SK-N-SH (cell line): ENCODE data around the gene DGCR6. TPM values are rescaled to one million over a fixed set of nuclear protein-coding genes. Genes with fewer than 3 reads are reported as not detected.
"Not testable (repeated sequence)": the region's sequence is repeated elsewhere in the genome, so short reads cannot be mapped to it uniquely, and the experiment has no call there.

Experiments used
- CTCF ChIA-PET: fragments of 300-600, 350-600 bp; formaldehyde crosslinking; extraction: SDS; loops from one replicate; lab custom pipeline; 2021; lab: Yijun Ruan, JAX
- POLR2A ChIA-PET: fragments of 350-600 bp; sonication (Branson Sonifier 250); formaldehyde crosslinking; extraction: SDS; loops from one replicate; lab custom pipeline; 2020; ENCODE audit warnings: antibody characterized with exemption, inconsistent platforms; lab: Yijun Ruan, JAX
- DNase-seq: peaks from one replicate; pipeline ENCODE4 v3.0.0; 2012
- H2AFZ ChIP-seq: fragments of 200-600 bp; sonication (generic); 2 replicates; pipeline ENCODE4 v1.8.1; 2016; ENCODE audit warnings: antibody characterized with exemption, mild to moderate bottlenecking, low read depth
- H3F3A ChIP-seq: fragments of 200-600 bp; sonication (generic); replicated peaks from 2 replicates; pipeline ENCODE3; 2016; ENCODE audit warnings: antibody characterized with exemption, mild to moderate bottlenecking; ENCODE audit not compliant: insufficient read depth
- H3K27ac ChIP-seq, 2 experiments: fragments of 200-500 bp in 1 of 2; fragments of 200-600 bp in 1 of 2; sonication (Bioruptor generic) in 1 of 2; sonication (generic), shearing (Covaris generic) in 1 of 2; 2 replicates each; pipeline versions ENCODE4 v1.5.1 to v1.6.1; 2014 to 2016; ENCODE audit warnings: low read depth in 2 of 2, inconsistent platforms in 1 of 2, low read length in 1 of 2, mild to moderate bottlenecking in 1 of 2, mixed read lengths in 1 of 2
- H3K27me3 ChIP-seq: fragments of 200-600 bp; sonication (generic), shearing (Covaris generic); 2 replicates; pipeline ENCODE4 v1.6.1; 2016; ENCODE audit warnings: mixed run types; ENCODE audit not compliant: insufficient read depth
- H3K36me3 ChIP-seq, 2 experiments: fragments of 200-500 bp in 1 of 2; fragments of 200-600 bp in 1 of 2; sonication (Bioruptor generic) in 1 of 2; sonication (generic) in 1 of 2; replicated peaks in 1 of 2; 2 replicates each; pipeline versions ENCODE3 to v1.5.1; 2014 to 2016; ENCODE audit warnings: low read length in 1 of 2, mild to moderate bottlenecking in 1 of 2; ENCODE audit not compliant: insufficient read depth in 2 of 2, control insufficient read depth in 1 of 2
- H3K4me1 ChIP-seq, 2 experiments: fragments of 200-500 bp in 1 of 2; fragments of 200-600 bp in 1 of 2; sonication (Bioruptor generic) in 1 of 2; sonication (generic), shearing (Covaris generic) in 1 of 2; 2 replicates each; pipeline versions ENCODE4 v1.5.1 to v1.6.1; 2014 to 2016; ENCODE audit warnings: low read depth in 1 of 2, low read length in 1 of 2, mixed run types in 1 of 2; ENCODE audit not compliant: insufficient read depth in 2 of 2, control insufficient read depth in 1 of 2
- H3K4me2 ChIP-seq: fragments of 200-600 bp; sonication (generic), shearing (Covaris generic); 2 replicates; pipeline ENCODE4 v1.6.1; 2017; ENCODE audit warnings: mixed run types
- H3K4me3 ChIP-seq, 2 experiments: fragments of 200-500 bp in 1 of 2; fragments of 200-600 bp in 1 of 2; sonication (Bioruptor generic) in 1 of 2; sonication (generic), shearing (Covaris generic) in 1 of 2; 2 replicates each; pipeline versions ENCODE4 v1.5.1 to v1.8.1; 2014 to 2016; ENCODE audit warnings: low read depth in 2 of 2, inconsistent platforms in 1 of 2, low read length in 1 of 2, mild to moderate bottlenecking in 1 of 2, mixed read lengths in 1 of 2, moderate library complexity in 1 of 2
- H3K79me2 ChIP-seq: fragments of 200-600 bp; sonication (generic); 2 replicates; pipeline ENCODE4 v1.8.1; 2017; ENCODE audit warnings: mild to moderate bottlenecking; ENCODE audit not compliant: insufficient read depth
- H3K9ac ChIP-seq: fragments of 200-600 bp; sonication (generic); 2 replicates; pipeline ENCODE4 v1.6.1; 2017; ENCODE audit warnings: mixed run types
- H3K9me2 ChIP-seq: fragments of 200-600 bp; sonication (generic); 2 replicates; pipeline ENCODE4 v1.6.1; 2017; ENCODE audit warnings: mixed run types
- H3K9me3 ChIP-seq: fragments of 200-600 bp; sonication (generic); 2 replicates; pipeline ENCODE4 v1.6.1; 2017; ENCODE audit warnings: mixed run types, mild to moderate bottlenecking, moderate library complexity
- H4K20me1 ChIP-seq: fragments of 200-600 bp; sonication (generic); 2 replicates; pipeline ENCODE4 v1.6.1; 2017; ENCODE audit warnings: mild to moderate bottlenecking, mixed run types; ENCODE audit not compliant: insufficient read depth
- CHD2 ChIP-seq: fragments of 150-350 bp; IDR thresholded peaks from 2 replicates; pipeline ENCODE4 v1.6.1; 2018; ENCODE audit warnings: low read length; ENCODE audit not compliant: partially characterized antibody
- CTCF ChIP-seq: fragments of 200-600 bp; sonication (generic); IDR thresholded peaks from 2 replicates; pipeline ENCODE4 v1.6.1; 2017; ENCODE audit warnings: antibody characterized with exemption, mild to moderate bottlenecking, moderate library complexity
- EP300 ChIP-seq, 2 experiments: IDR thresholded peaks; 2 replicates each; pipeline versions ENCODE4 v1.4.0 to v1.6.1; 2012; ENCODE audit warnings: borderline replicate concordance in 1 of 2, low read depth in 1 of 2, low read length in 1 of 2
- GATA2 ChIP-seq: sonication (generic); formaldehyde crosslinking; IDR thresholded peaks from 2 replicates; pipeline ENCODE4 v1.5.0; 2020; ENCODE audit warnings: mild to moderate bottlenecking, missing genetic modification reagents
- IRF3 ChIP-seq: fragments of 150-350 bp; IDR thresholded peaks from 2 replicates; pipeline ENCODE4 v1.6.1; 2016; ENCODE audit warnings: mild to moderate bottlenecking, low read depth, low read length
- JUND ChIP-seq: IDR thresholded peaks from 2 replicates; pipeline ENCODE4 v1.4.0; 2012
- MEF2A ChIP-seq: IDR thresholded peaks from 2 replicates; pipeline ENCODE4 v1.4.0; 2012; ENCODE audit warnings: low read depth, borderline replicate concordance
- NRF1 ChIP-seq: IDR thresholded peaks from 2 replicates; pipeline ENCODE4 v1.6.1; 2012; ENCODE audit warnings: low read depth, mild to moderate bottlenecking, low read length
- TAF1 ChIP-seq: IDR thresholded peaks from 2 replicates; pipeline ENCODE4 v1.6.1; 2012; ENCODE audit warnings: low read depth, mild to moderate bottlenecking, low read length, moderate library complexity, borderline replicate concordance
- TCF12 ChIP-seq: IDR thresholded peaks from 2 replicates; pipeline ENCODE4 v1.4.0; 2012
- USF2 ChIP-seq: fragments of 150-350 bp; IDR thresholded peaks from 2 replicates; pipeline ENCODE4 v1.6.1; 2017; ENCODE audit warnings: antibody characterized with exemption, low read length, low read depth, borderline replicate concordance
- WGBS: methylation state at CpG from one replicate; pipeline ENCODE4 v1.1.6; 2017; ENCODE audit warnings: low lambda C conversion rate; 5-methylcytosine and 5-hydroxymethylcytosine counted together
- polyA plus RNA-seq, 3 experiments: library from polyadenylated mRNA; depleted of rRNA; stranded (reverse); fragments of >200 nt; gene quantifications; 2 replicates each; pipeline ENCODE4 v1.2.3, GENCODE V29; 2012
- TF ChIP-seq, protein P1 (sequence below): IDR thresholded peaks from 2 replicates; pipeline ENCODE4 v1.4.0; 2012; ENCODE audit warnings: low read depth, borderline replicate concordance

Gene DGCR6
- polyA plus RNA-seq, 1 of the 3 experiments (the other 2 are of a cell fraction): 1.2 TPM

GRCh38 chr22:18954990-18955571 lies 49.0 kb downstream of the DGCR6 start (continued):
- TF ChIP-seq MEF2A: no peak
- TF ChIP-seq, protein P1, sequence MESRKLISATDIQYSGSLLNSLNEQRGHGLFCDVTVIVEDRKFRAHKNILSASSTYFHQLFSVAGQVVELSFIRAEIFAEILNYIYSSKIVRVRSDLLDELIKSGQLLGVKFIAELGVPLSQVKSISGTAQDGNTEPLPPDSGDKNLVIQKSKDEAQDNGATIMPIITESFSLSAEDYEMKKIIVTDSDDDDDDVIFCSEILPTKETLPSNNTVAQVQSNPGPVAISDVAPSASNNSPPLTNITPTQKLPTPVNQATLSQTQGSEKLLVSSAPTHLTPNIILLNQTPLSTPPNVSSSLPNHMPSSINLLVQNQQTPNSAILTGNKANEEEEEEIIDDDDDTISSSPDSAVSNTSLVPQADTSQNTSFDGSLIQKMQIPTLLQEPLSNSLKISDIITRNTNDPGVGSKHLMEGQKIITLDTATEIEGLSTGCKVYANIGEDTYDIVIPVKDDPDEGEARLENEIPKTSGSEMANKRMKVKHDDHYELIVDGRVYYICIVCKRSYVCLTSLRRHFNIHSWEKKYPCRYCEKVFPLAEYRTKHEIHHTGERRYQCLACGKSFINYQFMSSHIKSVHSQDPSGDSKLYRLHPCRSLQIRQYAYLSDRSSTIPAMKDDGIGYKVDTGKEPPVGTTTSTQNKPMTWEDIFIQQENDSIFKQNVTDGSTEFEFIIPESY: no peak
- TF ChIP-seq TAF1: no peak
- TF ChIP-seq EP300 (IDR thresholded peaks at IDR 0.05; ENCODE audit: borderline replicate concordance in 1 of 2, low read depth in 1 of 2, low read length in 1 of 2): no peak
- no peak for TF ChIP-seq NRF1

DNA sequence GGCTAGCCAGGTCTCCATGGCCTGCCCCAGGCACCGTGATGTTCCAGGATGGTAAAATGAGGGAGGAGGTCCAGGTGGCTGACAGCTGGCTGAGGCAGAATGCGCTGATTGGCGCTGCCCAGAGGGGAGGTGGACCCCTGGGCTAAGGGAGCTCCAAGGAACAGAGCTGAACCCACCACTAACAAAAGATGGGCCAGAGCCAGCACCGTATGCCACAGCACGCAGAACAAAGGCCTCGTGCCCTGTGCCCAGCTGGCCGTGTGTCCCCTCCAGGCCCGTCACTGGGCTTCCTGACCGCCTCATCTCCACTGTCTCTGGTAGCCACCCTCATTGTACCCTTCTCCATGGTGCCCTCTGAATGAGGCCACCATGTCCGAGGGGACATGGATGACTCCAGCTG lies 49.6 kb downstream of the DGCR6 start:
- no peaks in the 10 kb centered on the region for H3K9me3 ChIP-seq
- no peaks in the 10 kb centered on the region for H3K9me2 ChIP-seq
- H2AFZ ChIP-seq: no peak overlapping the region
- no peaks in the 10 kb centered on the region for H4K20me1 ChIP-seq
- 74% methylated on average over 3 of the region's 10 CpGs for WGBS
- no peak overlapping the region for H3K4me3 ChIP-seq
- no peaks in the 10 kb centered on the region for H3F3A ChIP-seq
- TF ChIP-seq JUND: no peak
- no peak for TF ChIP-seq USF2
- no peak for TF ChIP-seq CTCF
- no peak for TF ChIP-seq NRF1
- no peak for TF ChIP-seq TCF12
- no peak for TF ChIP-seq CHD2
- no peak for TF ChIP-seq IRF3
- TF ChIP-seq GATA2 (CRISPR knock-in tag): no peak
- TF ChIP-seq TAF1: no peak
- no peak overlapping the region for H3K27ac ChIP-seq
- no peak overlapping the region for H3K4me2 ChIP-seq
- peaks cover 0 to 6% of the 10 kb centered on the region in 2 experiments; a peak in 1 of 4 replicates for H3K4me1 ChIP-seq
- no peaks in the 10 kb centered on the region for H3K79me2 ChIP-seq
- no peak overlapping the region for H3K9ac ChIP-seq
- CTCF ChIA-PET: interaction anchor here (0.6 to 2.6 kb wide), 5 partner anchors 129 to 674 kb away, joined by 3 to 9 read pairs (median 3); no protein-coding TSS in a partner anchor
- no peaks in the 10 kb centered on the region for H3K36me3 ChIP-seq
- POLR2A ChIA-PET: no interaction called here
- no peak for DNase-seq
- no peaks in the 10 kb centered on the region for H3K27me3 ChIP-seq

- POLR2A ChIA-PET, H4K20me1 ChIP-seq, H3K9me3 ChIP-seq, H3K27me3 ChIP-seq, H2AFZ ChIP-seq, H3K27ac ChIP-seq, H3K9me2 ChIP-seq, H3K36me3 ChIP-seq, H3F3A ChIP-seq, H3K4me1 ChIP-seq, H3K9ac ChIP-seq, H3K4me2 ChIP-seq, H3K79me2 ChIP-seq, H3K4me3 ChIP-seq, DNase-seq: not testable (repeated sequence)
- CTCF ChIA-PET: interaction anchor here (1.0 to 2.6 kb wide), 3 partner anchors 129 to 674 kb away, joined by 3 to 9 read pairs (median 3); no protein-coding TSS in a partner anchor
- WGBS: 42% methylated on average over 8 of the region's 15 CpGs
Observed at GRCh38 chr22:18956121-18956895, 50.2 kb downstream of the DGCR6 start.

- H3K4me2 ChIP-seq, H3K27ac ChIP-seq, H3K9me2 ChIP-seq, H3K79me2 ChIP-seq, H3K36me3 ChIP-seq, H2AFZ ChIP-seq, H3K27me3 ChIP-seq, H3K9me3 ChIP-seq, H4K20me1 ChIP-seq, H3F3A ChIP-seq, H3K4me1 ChIP-seq, H3K4me3 ChIP-seq, POLR2A ChIA-PET, H3K9ac ChIP-seq, DNase-seq: not testable (repeated sequence)
- CTCF ChIA-PET: interaction anchor here (1.4 to 2.6 kb wide), 2 partner anchors 128 to 188 kb away, joined by 3 to 9 read pairs; partner anchors contain the start of gene ESS2
- 83% methylated on average over 13 of the region's 15 CpGs for WGBS
Observed at GRCh38 chr22:18956956-18957355, 50.8 kb downstream of the DGCR6 start.
